ENCODE data around the gene RFX5.

GRCh38 chr1:151373196-151373595 is 26.1 kb upstream of the RFX5 start:
- TF ChIP-seq EZH2 (IDR thresholded peaks at IDR 0.05; ENCODE audit: borderline replicate concordance, insufficient read depth, low read depth, low read length, poor library complexity, severe bottlenecking) (no peak), CTCF (IDR thresholded peaks at IDR 0.05) (no peak)

Measured in B cell (primary cell).